ENCODE results near the gene ENPP1.

GRCh38 chr6:131846905-131847304 is 39.1 kb downstream of the ENPP1 start:
- no peak for TF ChIP-seq CTCF (conservative IDR thresholded peaks at IDR 0.05)
- no peak for TF ChIP-seq EZH2 (IDR thresholded peaks at IDR 0.05; ENCODE audit: low read depth)
